ENCODE results near the gene FRS2. TPM values are rescaled to one million over a fixed set of nuclear protein-coding genes. Genes with fewer than 3 reads are reported as not detected.

Gene FRS2
- total and polyA plus RNA-seq, 10 of the 15 experiments (the other 5 are each of a cell fraction or from before 2014, with no cell fraction given): 1.1 to 13.1 (median 5.9) TPM

GRCh38 chr12:69466867-69467266, 3.3 kb upstream of the FRS2 start (continued):
- TF ChIP-seq CTCF (IDR thresholded peaks at IDR 0.05 in 2 of 3, conservative IDR thresholded peaks at IDR 0.05 in 1 of 3; ENCODE audit: control insufficient read depth in 2 of 3, extremely low read depth in 1 of 3, insufficient read depth in 1 of 3, low read depth in 3 of 3, low read length in 3 of 3): no peak
- no peak for TF ChIP-seq KDM1A (IDR thresholded peaks at IDR 0.05; ENCODE audit: borderline replicate concordance)
- no peak for TF ChIP-seq KLF5 (IDR thresholded peaks at IDR 0.05; ENCODE audit: partially characterized antibody)
- TF ChIP-seq CHD2 (IDR thresholded peaks at IDR 0.05; ENCODE audit: borderline replicate concordance, low read depth, low read length): no peak
- TF ChIP-seq MYB (IDR thresholded peaks at IDR 0.05; ENCODE audit: borderline replicate concordance, low read depth, low read length): no peak

GRCh38 chr12:69467366-69467765, 2.8 kb upstream of the FRS2 start:
- POLR2A ChIA-PET: interaction anchor here (0.5 to 1.8 kb wide), 2 partner anchors 9 to 125 kb away, joined by 3 to 5 read pairs; no protein-coding TSS in a partner anchor
- ATAC-seq: no peak
- SMC1A ChIA-PET (ENCODE audit: uncharacterized antibody, unreplicated experiment): interaction anchor here (0.7 to 1.1 kb wide), 2 partner anchors 9 to 102 kb away, joined by 3 read pairs; no protein-coding TSS in a partner anchor
- Histone ChIP-seq H3K27ac (ENCODE audit: control insufficient read depth, insufficient read depth) (no peak overlapping the region), H3K4me2 (ENCODE audit: control insufficient read depth, insufficient read depth) (peak overlapping the region; percentile 51; the same call in 1 of the 2 replicates), H3K27me3 (replicated peaks in 1 of 2; ENCODE audit: control insufficient read depth in 2 of 2, insufficient read depth in 2 of 2, low read length in 1 of 2) (no peaks in the 10 kb centered on the region), H3K9me3 (replicated peaks; ENCODE audit: control insufficient read depth, insufficient read depth, low read length) (no peaks in the 10 kb centered on the region), H4K20me1 (ENCODE audit: control insufficient read depth, insufficient read depth) (no peaks in the 10 kb centered on the region), H3K9ac (ENCODE audit: control insufficient read depth, insufficient read depth, low read length) (no peak overlapping the region), H3K4me1 (ENCODE audit: control insufficient read depth, insufficient read depth, low read length) (peaks cover 8% of the 10 kb centered on the region; the same call in 1 of the 2 replicates), H3K79me2 (ENCODE audit: control insufficient read depth, insufficient read depth, low read length) (peaks cover 22% of the 10 kb centered on the region), H3K36me3 (ENCODE audit: control insufficient read depth in 2 of 2, insufficient read depth in 2 of 2, low read length in 1 of 2) (no peaks in the 10 kb centered on the region), H2AFZ (ENCODE audit: control insufficient read depth, low read depth, low read length) (peak overlapping the region; percentile 3), H3K4me3 (no peak overlapping the region)
- in situ Hi-C loops (cut with MboI): no loop called here
- RAD21 ChIA-PET (ENCODE audit: unreplicated experiment): interaction anchor here (1.3 kb wide), 1 partner anchor 110 kb away, joined by 3 read pairs; no protein-coding TSS in a partner anchor
- CTCF ChIA-PET: no interaction called here
- peak; percentile 32 for TF ChIP-seq IKZF1 (conservative IDR thresholded peaks at IDR 0.05)
- TF ChIP-seq ZNF274 (IDR thresholded peaks at IDR 0.05; ENCODE audit: insufficient read depth, insufficient read length): no peak
- peak; percentile 18 to 24; a peak in 1 of 4 replicates for TF ChIP-seq IKZF2 (IDR thresholded peaks at IDR 0.05)
- TF ChIP-seq DPF2 (IDR thresholded peaks at IDR 0.05): 0 out of 2 replicates have a peak, but pooled peaks have one; percentile 18
- TF ChIP-seq KLF5 (IDR thresholded peaks at IDR 0.05; ENCODE audit: partially characterized antibody): no peak
- 0 out of 2 replicates have a peak, but pooled peaks have one; percentile 9 for TF ChIP-seq MEF2A (IDR thresholded peaks at IDR 0.05; ENCODE audit: insufficient read depth, low read depth, low read length)
- TF ChIP-seq SPI1 (IDR thresholded peaks at IDR 0.05; ENCODE audit: borderline replicate concordance, insufficient read depth, low read depth, low read length): peak; percentile 81
- no peak for DNase-seq (ENCODE audit: low read depth, low spot score)
- intact Hi-C loops (cut with micrococcal nuclease; ENCODE audit: unreplicated experiment): no loop called here
- peak; percentile 52 for FAIRE-seq
- WGBS (ENCODE audit: insufficient coverage, insufficient replicate concordance, low lambda C conversion rate, missing lambda C conversion rate): under 1% methylated on average over 4 of the region's 4 CpGs
- no TSS peak for BruUV-seq (replicated peaks)

All from GM12878 (cell line).